G401.6 (cell line): Measurements from ENCODE around the gene SHISA5.
"Not testable (repeated sequence)": the region's sequence is repeated elsewhere in the genome, so short reads cannot be mapped to it uniquely, and the experiment has no call there.

ENCODE experiments used
- FAIRE-seq: peaks from 2 replicates; lab custom pipeline; 2012; peaks lifted over from hg19 to GRCh38; lab: Jason Lieb, UNC

SHISA5 gene

DNA sequence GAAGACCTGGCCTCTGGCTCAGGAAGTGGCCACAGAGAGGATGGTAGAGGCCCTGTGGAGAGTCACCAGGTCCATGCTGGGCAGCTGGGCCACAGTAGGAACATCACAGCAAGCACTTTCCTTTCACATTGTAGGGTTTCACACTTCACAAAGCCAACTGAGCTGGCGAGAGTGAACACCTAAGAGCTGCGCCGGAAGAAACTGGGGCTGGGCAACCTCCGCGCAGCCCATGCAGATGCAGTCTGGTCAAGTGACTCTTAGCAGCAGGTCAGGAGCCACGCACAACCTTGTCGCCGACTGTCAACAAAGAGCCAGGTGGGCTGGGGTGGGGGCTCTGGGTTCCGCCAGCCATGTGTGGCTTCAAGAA, 15.3 kb upstream of the SHISA5 start:
- FAIRE-seq: no peak

GRCh38 chr3:48518638-48519276, 14.8 kb upstream of the SHISA5 start:
- FAIRE-seq: no peak

DNA sequence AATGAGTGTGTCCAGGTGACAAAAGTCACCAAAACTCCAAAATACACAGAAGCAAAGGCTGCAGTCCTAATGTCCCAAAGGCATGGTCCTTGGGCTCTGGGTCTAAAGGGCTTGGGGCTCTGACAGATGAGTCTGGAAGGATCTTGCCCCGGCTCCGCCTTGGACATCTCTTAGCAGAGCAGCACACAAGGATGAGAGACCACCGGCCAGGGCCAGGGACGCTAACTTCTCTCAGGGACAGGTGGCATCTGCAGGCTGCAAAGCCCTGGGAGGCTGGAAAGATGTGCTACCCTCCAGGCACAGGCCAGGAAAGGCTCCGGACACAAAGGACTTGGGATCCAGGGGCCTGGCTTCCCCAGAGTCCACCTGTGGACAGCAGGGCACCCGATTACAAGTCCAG, 14.1 kb upstream of the SHISA5 start:
- FAIRE-seq: no peak

- no peak for FAIRE-seq
Observed at GRCh38 chr3:48516571-48516970, 12.6 kb upstream of the SHISA5 start.

DNA sequence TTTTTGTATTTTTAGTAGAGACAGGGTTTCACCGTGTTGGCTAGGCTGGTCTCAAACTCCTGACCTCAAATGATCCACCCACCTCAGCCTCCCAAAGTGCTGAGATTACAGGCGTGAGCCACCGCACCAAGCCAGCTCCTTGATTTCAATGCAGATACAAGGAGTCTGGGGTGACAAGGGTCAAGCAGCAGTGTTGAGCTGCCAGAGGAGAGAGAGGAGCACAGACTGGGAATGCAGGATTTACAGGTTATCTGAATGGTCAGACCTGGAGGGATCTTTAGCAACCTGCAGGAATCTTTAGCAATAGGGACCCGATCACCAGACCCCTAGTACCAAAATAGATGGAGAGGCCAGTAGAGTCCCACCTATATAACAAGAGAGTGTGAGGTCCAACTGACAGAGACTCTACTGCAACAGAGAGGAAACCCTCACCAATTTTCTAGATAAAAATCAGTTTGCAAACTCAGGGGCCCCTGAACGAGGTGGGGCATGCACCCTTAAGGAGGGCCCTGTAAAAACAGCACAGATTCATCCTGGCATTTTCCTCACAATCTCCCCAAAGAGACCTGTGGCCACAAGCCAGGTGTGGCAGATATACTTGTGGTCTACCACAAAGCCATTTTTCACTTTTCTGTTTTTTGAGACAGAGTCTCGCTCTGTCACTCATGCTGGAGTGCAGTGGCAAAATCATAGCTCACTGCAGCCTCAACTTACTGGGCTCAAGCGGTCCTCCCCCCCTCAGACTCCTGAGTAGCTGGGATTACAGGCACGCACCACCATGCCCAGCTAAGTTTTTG, 10.7 kb upstream of the SHISA5 start:
- no peak for FAIRE-seq

GRCh38 chr3:48511551-48511950, 7.6 kb upstream of the SHISA5 start:
- FAIRE-seq: no peak

DNA sequence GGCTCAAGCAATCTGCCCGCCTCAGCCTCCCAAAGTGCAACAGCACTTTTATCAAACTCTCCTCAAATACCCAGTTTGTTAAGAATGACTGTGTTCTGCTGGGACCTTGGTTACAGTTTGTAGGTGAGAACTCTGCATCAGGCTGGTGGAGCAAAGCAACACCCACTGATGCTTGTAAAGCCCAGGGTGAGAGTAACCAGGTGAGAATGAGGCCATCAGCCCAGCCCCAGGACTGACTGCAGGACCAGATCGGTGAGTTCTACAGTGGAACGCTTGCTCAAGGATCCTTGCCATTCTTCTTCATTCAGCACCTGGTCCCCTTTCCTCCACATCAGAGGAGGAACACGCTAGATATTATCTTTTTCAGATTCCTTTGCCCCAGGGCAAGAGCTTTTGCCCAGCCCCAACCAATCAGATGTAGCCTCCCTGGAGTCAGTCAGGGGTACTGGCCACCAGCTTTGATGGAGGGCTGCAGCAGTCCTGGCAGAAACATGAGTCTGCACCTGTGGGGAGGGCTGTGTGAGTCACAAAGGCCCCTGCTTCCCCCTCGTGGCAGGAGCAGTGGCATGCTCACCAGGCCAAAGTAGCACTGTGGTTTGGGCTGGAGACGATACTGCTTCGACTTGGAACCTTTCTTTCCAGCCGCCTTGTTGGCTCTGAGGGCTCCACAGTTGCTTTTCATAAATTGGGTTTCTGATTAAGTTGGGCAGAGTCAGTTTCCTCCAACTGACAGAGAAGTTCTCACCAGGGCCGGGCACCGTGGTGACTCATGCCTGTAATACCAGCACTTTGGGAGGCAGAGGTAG, 3.5 kb upstream of the SHISA5 start:
- peak; percentile 41 for FAIRE-seq

GRCh38 chr3:48505968-48506504, 2.1 kb upstream of the SHISA5 start:
- FAIRE-seq: no peak

- FAIRE-seq: no peak
Observed at GRCh38 chr3:48505146-48505545, 1.2 kb upstream of the SHISA5 start.

- FAIRE-seq: no peak
Observed at GRCh38 chr3:48503401-48504050, 448 bp downstream of the SHISA5 start.

GRCh38 chr3:48502728-48503168, 1.2 kb downstream of the SHISA5 start:
- no peak for FAIRE-seq

DNA sequence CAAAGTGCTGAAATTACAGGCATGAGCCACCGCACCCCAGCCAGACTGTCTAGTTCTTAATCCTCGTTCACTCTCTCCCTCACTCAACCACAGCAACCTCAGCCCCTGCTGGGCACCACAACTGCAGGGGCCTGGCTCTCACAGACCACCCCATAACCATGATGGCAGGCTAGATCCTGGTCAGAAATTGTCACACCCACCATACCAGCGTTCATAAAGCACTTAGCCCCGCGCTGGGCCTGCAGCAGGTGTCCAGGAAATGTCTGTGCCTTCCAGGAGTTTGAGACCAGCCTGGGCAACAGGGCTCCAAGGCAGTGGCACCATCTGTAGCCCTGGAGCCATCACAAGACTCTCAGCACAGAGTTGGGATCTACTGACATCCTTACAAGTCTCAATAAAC, 1.9 kb downstream of the SHISA5 start:
- no peak for FAIRE-seq

GRCh38 chr3:48501196-48501595, 2.8 kb downstream of the SHISA5 start:
- FAIRE-seq: no peak

DNA sequence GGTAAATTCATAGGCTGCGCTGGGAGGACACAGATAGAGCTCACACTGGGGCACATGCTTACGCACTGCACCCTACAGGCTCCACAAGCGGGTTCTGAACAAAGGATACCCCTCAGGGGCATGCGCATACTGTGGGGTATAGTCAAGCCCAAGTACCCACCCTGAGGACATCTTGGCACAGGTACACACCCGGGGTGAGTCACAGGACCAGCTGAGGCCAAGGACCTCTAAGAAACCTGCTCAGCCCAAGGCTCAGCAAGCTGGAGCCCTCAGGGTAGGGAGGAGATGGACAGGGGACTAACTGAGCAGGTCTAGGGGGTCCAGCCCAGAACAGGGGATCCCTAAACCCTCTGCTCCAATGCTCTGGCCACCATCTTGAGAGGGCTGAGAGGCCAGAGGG, 3.3 kb downstream of the SHISA5 start:
- FAIRE-seq: no peak

- FAIRE-seq: no peak
Observed at GRCh38 chr3:48493203-48493501, 10.8 kb downstream of the SHISA5 start.

DNA sequence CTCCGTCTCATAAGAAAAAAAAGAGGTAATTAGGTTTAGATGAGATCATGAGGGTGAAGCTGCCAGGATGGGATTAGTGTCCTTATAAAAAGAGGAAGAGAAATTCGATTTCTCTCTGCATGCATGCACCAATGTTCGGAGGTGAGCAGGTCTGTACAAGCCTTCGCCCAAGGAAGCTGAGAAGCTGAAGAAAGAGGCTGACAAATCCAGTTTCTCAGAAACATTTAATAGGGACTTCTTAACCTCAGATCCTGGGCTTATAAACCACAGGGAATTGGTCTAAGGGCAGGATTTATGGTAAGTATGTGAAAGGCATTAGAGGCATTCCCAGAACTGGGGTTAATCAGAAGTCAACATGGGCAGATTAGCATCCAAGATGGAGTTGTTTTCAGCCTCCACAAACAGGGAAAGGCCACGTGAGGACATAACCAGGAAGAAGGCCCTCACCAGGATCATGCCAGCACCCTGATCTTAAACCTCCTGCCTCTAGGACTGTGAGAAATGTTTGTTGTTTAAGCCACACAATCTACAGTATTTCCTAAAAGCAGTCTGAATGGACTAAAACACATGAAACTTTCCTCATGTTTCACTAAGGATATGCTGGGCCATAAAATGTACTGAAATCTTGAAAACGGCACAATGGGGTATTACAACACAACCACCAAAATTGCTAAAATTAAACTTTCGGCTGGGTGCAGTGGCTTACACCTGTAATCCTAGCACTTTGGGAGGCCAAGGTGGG, 11.3 kb downstream of the SHISA5 start:
- no peak for FAIRE-seq

DNA sequence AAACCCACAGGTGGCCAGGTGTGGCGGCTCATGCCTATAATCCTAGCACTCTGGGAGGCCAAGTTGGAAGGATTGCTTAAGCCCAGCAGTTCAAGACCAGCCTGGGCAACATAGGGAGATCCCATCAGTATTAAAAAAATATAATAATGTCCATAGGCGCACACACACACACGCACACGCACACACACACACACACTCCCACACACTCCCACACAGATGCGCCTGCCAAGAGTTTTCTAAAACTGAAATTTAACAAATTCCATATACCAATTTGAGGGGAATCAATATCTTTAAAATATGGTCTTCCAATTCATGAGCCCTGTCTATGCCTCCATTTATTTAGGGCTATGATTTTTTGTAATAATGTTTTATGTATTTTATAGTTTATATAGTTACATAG, 17.0 kb downstream of the SHISA5 start:
- no peak for FAIRE-seq

DNA sequence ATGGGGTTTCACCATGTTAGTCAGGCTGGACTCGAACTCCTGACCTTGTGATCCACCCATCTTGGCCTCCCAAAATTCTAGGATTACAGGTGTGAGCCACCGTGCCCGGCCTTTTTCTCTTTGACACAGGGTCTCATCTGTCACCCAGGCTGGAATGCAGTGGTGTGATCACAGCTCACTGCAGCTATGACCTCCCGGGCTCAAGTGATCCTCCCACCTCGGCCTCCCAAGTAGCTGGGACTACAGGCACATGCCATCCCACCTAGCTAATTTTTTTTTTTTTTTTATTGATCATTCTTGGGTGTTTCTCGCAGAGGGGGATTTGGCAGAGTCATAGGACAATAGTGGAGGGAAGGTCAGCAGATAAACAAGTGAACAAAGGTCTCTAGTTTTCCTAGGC, 21.2 kb downstream of the SHISA5 start:
- not testable (repeated sequence) for FAIRE-seq

DNA sequence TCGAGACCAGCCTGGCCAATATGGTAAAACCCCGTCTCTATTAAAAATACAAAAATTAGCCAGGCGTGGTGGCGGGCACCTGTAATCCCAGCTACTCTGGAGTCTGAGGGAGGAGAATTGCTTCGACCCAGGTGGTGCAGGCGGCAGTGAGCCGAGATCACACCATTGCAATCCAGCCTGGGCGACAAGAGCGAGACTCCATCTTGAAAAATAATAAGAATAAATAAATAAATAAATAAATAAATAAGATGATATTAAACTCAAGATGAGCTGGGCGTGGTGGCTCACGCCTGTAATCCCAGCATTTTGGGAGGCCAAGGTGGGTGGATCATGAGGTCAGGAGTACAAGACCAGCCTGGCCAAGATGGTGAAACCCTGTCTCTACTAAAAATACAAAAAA, 23.1 kb downstream of the SHISA5 start:
- FAIRE-seq: not testable (repeated sequence)

DNA sequence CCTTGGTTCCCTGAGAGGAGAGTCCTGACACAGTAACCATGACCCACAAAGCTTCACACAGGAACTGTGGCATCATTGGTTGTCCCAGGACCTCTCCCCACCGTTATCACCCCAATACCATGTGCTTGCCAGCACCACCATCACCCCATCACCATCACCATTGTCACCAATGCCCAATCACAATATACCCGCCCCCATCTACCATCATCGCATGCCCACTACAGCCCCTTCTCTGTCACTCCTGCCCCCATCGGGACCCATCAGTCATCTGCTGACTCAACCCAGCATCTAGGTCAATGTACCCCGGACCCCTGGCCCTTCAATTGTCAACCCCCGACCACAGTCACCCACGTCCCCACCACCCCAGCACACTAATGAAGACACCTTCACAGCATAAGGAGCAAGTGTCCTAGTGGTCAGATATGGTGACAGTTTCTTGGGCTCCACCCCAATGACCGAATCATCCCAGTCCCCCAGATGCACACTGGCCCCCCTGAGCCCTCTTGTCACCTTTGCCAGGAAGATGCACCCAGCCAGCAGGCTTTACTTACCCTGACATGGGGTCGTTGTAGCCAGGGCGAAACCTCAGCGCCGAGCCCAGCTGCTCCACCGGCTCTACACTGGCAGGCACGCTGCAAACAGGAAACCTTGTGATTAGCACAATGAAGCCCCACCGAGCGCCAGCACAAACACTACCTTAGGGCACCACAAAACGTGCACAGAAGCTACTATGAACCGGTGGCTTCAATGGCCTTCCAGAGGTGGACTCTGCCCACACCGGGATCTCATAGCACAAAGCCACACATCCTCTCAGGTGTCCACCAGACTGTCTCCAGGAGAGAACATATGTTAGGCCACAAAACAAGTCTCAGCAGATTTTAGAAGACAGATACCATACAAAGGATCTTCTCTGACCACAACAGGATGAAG, 25.1 kb downstream of the SHISA5 start:
- FAIRE-seq: no peak
